SK-N-SH treated with all-trans-retinoic acid at 6 μM for 48 hours (cell line): ENCODE data around the gene YARS2.

Experiments
- ATAC-seq: fragments of 200-7000 bp; cut with Tn5 transposase; 3 replicates; pipeline ENCODE4 v1.9.1; 2020; ENCODE audit warnings: mild to moderate bottlenecking, moderate library complexity
- ARNTL ChIP-seq: fragments of 450-650 bp; formaldehyde crosslinking; IDR thresholded peaks from 2 replicates; pipeline ENCODE4 v1.5.0; 2020; ENCODE audit warnings: low read depth, mild to moderate bottlenecking, moderate library complexity, borderline replicate concordance
- CREB5 ChIP-seq: fragments of 250-450 bp; sonication (Bioruptor Pico); IDR thresholded peaks from 2 replicates; pipeline ENCODE4 v1.5.1; 2020; ENCODE audit warnings: low read depth, mild to moderate bottlenecking, moderate library complexity
- CSDC2 ChIP-seq: fragments of 250-450 bp; sonication (Bioruptor Pico); IDR thresholded peaks from 2 replicates; pipeline ENCODE4 v1.5.0; 2020; ENCODE audit warnings: mild to moderate bottlenecking, moderate library complexity
- CSRNP3 ChIP-seq: fragments of 250-450 bp; sonication (Bioruptor Pico); IDR thresholded peaks from 2 replicates; pipeline ENCODE4 v1.5.1; 2021; ENCODE audit warnings: mild to moderate bottlenecking, moderate library complexity
- GLIS3 ChIP-seq: fragments of 250-450 bp; sonication (Bioruptor Pico); IDR thresholded peaks from 2 replicates; pipeline ENCODE4 v1.5.0; 2020; ENCODE audit warnings: mild to moderate bottlenecking, moderate library complexity
- ISL1 ChIP-seq: fragments of 250-450 bp; sonication (Bioruptor Pico); IDR thresholded peaks from 2 replicates; pipeline ENCODE4 v2.1.2; 2022; ENCODE audit warnings: mild to moderate bottlenecking, moderate library complexity
- OSR1 ChIP-seq: fragments of 250-450 bp; sonication (Bioruptor Pico); IDR thresholded peaks from 2 replicates; pipeline ENCODE4 v1.8.0; 2022; ENCODE audit warnings: moderate library complexity, mild to moderate bottlenecking, inconsistent platforms
- PPARA ChIP-seq: fragments of 250-450 bp; sonication (Bioruptor Pico); IDR thresholded peaks from 2 replicates; pipeline ENCODE4 v1.5.0; 2020; ENCODE audit warnings: mild to moderate bottlenecking, borderline replicate concordance
- RARB ChIP-seq: fragments of 250-450 bp; sonication (Bioruptor Pico); IDR thresholded peaks from 2 replicates; pipeline ENCODE4 v1.8.0; 2021; ENCODE audit warnings: mild to moderate bottlenecking, moderate library complexity
- TOX ChIP-seq: fragments of 250-450 bp; sonication (Bioruptor Pico); IDR thresholded peaks from 2 replicates; pipeline ENCODE4 v1.8.0; 2021; ENCODE audit warnings: mild to moderate bottlenecking, moderate library complexity, borderline replicate concordance
- ZC3H10 ChIP-seq: fragments of 250-450 bp; sonication (Bioruptor Pico); IDR thresholded peaks from 2 replicates; pipeline ENCODE4 v1.5.1; 2021; ENCODE audit warnings: mild to moderate bottlenecking, moderate library complexity
- ZFP3 ChIP-seq: fragments of 250-450 bp; sonication (Bioruptor Pico); IDR thresholded peaks from 2 replicates; pipeline ENCODE4 v1.5.0; 2020; ENCODE audit warnings: mild to moderate bottlenecking, moderate library complexity
- ZNF70 ChIP-seq: fragments of 450-650 bp; formaldehyde crosslinking; IDR thresholded peaks from 2 replicates; pipeline ENCODE4 v1.5.0; 2020; ENCODE audit warnings: mild to moderate bottlenecking, moderate library complexity
- TF ChIP-seq, protein P1 (sequence below): fragments of 250-450 bp; sonication (Bioruptor Pico); IDR thresholded peaks from 2 replicates; pipeline ENCODE4 v1.5.0; 2020; ENCODE audit warnings: mild to moderate bottlenecking, moderate library complexity
- TF ChIP-seq, protein P2 (sequence below): fragments of 250-450 bp; sonication (Bioruptor Pico); IDR thresholded peaks from 2 replicates; pipeline ENCODE4 v1.8.0; 2021; ENCODE audit warnings: low read depth, mild to moderate bottlenecking, moderate library complexity, borderline replicate concordance

The YARS2 gene

GRCh38 chr12:32776258-32776657, 20.6 kb upstream of the YARS2 start (continued):
- TF ChIP-seq CREB5 (no peak), RARB (no peak), ISL1 (CRISPR knock-in tag) (no peak), OSR1 (CRISPR knock-in tag) (no peak), ARNTL (CRISPR knock-in tag) (no peak)

DNA sequence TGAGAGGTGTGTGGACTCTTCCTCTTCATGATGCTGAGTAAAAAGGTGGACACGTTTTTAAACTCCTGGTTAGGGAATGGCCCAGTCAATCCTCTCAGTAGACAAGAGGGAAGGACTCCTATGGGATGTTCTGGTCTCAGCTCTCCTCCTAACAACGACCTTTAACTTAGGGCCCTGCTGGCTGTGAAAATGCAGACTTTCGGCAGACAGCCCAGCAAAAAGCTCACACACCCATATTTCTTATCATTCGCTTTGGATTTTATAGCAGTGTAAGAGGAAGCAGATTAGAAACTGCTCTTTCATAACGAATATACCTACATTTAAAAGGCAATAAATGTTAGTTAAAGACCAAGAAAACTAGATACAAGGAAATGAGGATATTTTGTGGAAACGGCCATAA, 18.0 kb upstream of the YARS2 start:
- no peak for ATAC-seq
- TF ChIP-seq ZNF70 (no peak), OSR1 (CRISPR knock-in tag) (no peak), CSDC2 (CRISPR knock-in tag) (no peak), RARB (no peak), ISL1 (CRISPR knock-in tag) (no peak), GLIS3 (CRISPR knock-in tag) (no peak)
- TF ChIP-seq, protein P1, sequence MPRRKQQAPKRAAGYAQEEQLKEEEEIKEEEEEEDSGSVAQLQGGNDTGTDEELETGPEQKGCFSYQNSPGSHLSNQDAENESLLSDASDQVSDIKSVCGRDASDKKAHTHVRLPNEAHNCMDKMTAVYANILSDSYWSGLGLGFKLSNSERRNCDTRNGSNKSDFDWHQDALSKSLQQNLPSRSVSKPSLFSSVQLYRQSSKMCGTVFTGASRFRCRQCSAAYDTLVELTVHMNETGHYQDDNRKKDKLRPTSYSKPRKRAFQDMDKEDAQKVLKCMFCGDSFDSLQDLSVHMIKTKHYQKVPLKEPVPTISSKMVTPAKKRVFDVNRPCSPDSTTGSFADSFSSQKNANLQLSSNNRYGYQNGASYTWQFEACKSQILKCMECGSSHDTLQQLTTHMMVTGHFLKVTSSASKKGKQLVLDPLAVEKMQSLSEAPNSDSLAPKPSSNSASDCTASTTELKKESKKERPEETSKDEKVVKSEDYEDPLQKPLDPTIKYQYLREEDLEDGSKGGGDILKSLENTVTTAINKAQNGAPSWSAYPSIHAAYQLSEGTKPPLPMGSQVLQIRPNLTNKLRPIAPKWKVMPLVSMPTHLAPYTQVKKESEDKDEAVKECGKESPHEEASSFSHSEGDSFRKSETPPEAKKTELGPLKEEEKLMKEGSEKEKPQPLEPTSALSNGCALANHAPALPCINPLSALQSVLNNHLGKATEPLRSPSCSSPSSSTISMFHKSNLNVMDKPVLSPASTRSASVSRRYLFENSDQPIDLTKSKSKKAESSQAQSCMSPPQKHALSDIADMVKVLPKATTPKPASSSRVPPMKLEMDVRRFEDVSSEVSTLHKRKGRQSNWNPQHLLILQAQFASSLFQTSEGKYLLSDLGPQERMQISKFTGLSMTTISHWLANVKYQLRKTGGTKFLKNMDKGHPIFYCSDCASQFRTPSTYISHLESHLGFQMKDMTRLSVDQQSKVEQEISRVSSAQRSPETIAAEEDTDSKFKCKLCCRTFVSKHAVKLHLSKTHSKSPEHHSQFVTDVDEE (CRISPR knock-in tag): no peak
- TF ChIP-seq, protein P2, sequence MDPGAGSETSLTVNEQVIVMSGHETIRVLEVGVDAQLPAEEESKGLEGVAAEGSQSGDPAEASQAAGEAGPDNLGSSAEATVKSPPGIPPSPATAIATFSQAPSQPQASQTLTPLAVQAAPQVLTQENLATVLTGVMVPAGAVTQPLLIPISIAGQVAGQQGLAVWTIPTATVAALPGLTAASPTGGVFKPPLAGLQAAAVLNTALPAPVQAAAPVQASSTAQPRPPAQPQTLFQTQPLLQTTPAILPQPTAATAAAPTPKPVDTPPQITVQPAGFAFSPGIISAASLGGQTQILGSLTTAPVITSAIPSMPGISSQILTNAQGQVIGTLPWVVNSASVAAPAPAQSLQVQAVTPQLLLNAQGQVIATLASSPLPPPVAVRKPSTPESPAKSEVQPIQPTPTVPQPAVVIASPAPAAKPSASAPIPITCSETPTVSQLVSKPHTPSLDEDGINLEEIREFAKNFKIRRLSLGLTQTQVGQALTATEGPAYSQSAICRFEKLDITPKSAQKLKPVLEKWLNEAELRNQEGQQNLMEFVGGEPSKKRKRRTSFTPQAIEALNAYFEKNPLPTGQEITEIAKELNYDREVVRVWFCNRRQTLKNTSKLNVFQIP (CRISPR knock-in tag): no peak
- TF ChIP-seq, all 23 proteins: peak for 0

GRCh38 chr12:32770141-32770540, 14.4 kb upstream of the YARS2 start:
- ATAC-seq: no peak
- no peak for TF ChIP-seq CREB5
- no peak for TF ChIP-seq ZC3H10 (CRISPR knock-in tag)
- TF ChIP-seq CSRNP3: no peak
- no peak for TF ChIP-seq TOX (CRISPR knock-in tag)
- TF ChIP-seq PPARA (CRISPR knock-in tag): no peak
- TF ChIP-seq GLIS3 (CRISPR knock-in tag): no peak
- TF ChIP-seq, protein P1 (CRISPR knock-in tag): no peak
- TF ChIP-seq, protein P2 (CRISPR knock-in tag): no peak
- no peak for TF ChIP-seq ISL1 (CRISPR knock-in tag)
- TF ChIP-seq ZFP3: no peak
